ENCODE measurements around the gene STK38L. TPM values are rescaled to one million over a fixed set of nuclear protein-coding genes. Genes with fewer than 3 reads are reported as not detected.

The STK38L gene
- total and polyA plus RNA-seq, 10 of the 15 experiments (the other 5 are each of a cell fraction or from before 2014, with no cell fraction given), result 43.0 to 154 (median 115) TPM

DNA sequence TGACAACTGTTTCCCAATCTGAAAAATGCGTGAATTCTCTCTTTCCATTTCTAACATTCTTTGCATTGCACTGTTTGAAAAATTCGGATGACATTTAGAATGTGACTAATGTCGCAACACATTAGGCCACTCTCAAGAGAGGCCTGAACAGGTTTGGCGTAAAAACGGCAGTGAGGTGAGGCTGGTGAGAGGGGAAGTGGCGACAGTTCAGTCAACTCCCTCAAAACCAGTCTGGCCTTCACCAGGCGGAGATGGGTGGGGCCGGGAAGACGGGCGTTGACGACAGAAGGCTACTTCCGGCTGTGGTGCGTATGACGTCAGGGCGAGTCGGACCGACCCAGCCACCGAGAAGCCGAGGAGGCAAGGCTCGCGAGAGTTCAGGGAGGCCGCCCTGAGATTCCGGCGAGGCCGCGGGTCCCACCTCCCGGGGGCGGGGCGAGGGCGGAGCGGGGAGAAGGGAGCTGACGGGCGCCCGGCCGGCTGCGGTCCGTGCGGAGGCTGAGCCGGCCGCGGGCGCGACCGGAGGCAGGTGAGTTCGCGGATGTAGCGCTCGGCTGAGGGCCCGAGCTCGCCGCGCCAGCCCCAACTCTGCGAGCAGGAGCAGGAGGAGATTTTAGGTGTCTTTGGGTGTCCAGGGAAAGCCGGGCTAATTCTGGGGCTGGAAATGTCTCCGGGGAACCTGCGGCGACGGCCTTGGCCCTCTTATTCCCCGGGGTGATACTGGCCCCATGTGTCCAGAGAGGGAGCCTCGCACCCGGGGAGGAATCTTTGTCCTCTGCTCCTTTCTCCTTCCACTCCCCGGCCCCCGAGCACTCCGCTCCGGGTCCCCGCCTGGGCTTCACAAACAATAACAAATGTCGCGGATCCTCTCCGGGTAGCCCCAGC, at the start of gene STK38L (continued):
- peak; percentile 78 for TF ChIP-seq POU2F2 (IDR thresholded peaks at IDR 0.05; ENCODE audit: borderline replicate concordance, low read depth, low read length)
- TF ChIP-seq CBX5 (IDR thresholded peaks at IDR 0.05; ENCODE audit: low read depth), result 0 out of 2 replicates have a peak, but pooled peaks have one; percentile 65
- no peak for TF ChIP-seq NR2C1 (IDR thresholded peaks at IDR 0.05)
- 0 out of 2 replicates have a peak, but pooled peaks have one; percentile 24 for TF ChIP-seq ZNF207 (IDR thresholded peaks at IDR 0.05; ENCODE audit: borderline replicate concordance)
- no peak for TF ChIP-seq NRF1 (conservative IDR thresholded peaks at IDR 0.05; ENCODE audit: low read depth, low read length)
- TF ChIP-seq TAF1 (IDR thresholded peaks at IDR 0.05; ENCODE audit: borderline replicate concordance, low read depth, low read length), result peak; percentile 84; the same call in 1 of the 2 replicates
- peak; percentile 79 for TF ChIP-seq SIN3A (IDR thresholded peaks at IDR 0.05; ENCODE audit: low read depth, low read length)
- TF ChIP-seq, protein P1, sequence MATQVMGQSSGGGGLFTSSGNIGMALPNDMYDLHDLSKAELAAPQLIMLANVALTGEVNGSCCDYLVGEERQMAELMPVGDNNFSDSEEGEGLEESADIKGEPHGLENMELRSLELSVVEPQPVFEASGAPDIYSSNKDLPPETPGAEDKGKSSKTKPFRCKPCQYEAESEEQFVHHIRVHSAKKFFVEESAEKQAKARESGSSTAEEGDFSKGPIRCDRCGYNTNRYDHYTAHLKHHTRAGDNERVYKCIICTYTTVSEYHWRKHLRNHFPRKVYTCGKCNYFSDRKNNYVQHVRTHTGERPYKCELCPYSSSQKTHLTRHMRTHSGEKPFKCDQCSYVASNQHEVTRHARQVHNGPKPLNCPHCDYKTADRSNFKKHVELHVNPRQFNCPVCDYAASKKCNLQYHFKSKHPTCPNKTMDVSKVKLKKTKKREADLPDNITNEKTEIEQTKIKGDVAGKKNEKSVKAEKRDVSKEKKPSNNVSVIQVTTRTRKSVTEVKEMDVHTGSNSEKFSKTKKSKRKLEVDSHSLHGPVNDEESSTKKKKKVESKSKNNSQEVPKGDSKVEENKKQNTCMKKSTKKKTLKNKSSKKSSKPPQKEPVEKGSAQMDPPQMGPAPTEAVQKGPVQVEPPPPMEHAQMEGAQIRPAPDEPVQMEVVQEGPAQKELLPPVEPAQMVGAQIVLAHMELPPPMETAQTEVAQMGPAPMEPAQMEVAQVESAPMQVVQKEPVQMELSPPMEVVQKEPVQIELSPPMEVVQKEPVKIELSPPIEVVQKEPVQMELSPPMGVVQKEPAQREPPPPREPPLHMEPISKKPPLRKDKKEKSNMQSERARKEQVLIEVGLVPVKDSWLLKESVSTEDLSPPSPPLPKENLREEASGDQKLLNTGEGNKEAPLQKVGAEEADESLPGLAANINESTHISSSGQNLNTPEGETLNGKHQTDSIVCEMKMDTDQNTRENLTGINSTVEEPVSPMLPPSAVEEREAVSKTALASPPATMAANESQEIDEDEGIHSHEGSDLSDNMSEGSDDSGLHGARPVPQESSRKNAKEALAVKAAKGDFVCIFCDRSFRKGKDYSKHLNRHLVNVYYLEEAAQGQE (IDR thresholded peaks at IDR 0.05; ENCODE audit: low read depth, low read length), result no peak
- peak; percentile 62; the same call in 1 of the 2 replicates for TF ChIP-seq TCF12 (IDR thresholded peaks at IDR 0.05; ENCODE audit: low read depth, low read length)
- TF ChIP-seq, protein P2, sequence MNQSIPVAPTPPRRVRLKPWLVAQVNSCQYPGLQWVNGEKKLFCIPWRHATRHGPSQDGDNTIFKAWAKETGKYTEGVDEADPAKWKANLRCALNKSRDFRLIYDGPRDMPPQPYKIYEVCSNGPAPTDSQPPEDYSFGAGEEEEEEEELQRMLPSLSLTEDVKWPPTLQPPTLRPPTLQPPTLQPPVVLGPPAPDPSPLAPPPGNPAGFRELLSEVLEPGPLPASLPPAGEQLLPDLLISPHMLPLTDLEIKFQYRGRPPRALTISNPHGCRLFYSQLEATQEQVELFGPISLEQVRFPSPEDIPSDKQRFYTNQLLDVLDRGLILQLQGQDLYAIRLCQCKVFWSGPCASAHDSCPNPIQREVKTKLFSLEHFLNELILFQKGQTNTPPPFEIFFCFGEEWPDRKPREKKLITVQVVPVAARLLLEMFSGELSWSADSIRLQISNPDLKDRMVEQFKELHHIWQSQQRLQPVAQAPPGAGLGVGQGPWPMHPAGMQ (IDR thresholded peaks at IDR 0.05; ENCODE audit: borderline replicate concordance), result peak; percentile 52; the same call in 1 of the 2 replicates
- peak; percentile 56 for TF ChIP-seq EED (IDR thresholded peaks at IDR 0.05; ENCODE audit: low read depth)
- TF ChIP-seq BHLHE40 (IDR thresholded peaks at IDR 0.05; ENCODE audit: borderline replicate concordance in 1 of 2, low read depth in 2 of 2, low read length in 1 of 2), result peak; percentile 51 to 81; a peak in 3 of 4 replicates
- TF ChIP-seq LARP7 (IDR thresholded peaks at IDR 0.05), result peak; percentile 88; the same call in 1 of the 2 replicates
- TF ChIP-seq, protein P3, sequence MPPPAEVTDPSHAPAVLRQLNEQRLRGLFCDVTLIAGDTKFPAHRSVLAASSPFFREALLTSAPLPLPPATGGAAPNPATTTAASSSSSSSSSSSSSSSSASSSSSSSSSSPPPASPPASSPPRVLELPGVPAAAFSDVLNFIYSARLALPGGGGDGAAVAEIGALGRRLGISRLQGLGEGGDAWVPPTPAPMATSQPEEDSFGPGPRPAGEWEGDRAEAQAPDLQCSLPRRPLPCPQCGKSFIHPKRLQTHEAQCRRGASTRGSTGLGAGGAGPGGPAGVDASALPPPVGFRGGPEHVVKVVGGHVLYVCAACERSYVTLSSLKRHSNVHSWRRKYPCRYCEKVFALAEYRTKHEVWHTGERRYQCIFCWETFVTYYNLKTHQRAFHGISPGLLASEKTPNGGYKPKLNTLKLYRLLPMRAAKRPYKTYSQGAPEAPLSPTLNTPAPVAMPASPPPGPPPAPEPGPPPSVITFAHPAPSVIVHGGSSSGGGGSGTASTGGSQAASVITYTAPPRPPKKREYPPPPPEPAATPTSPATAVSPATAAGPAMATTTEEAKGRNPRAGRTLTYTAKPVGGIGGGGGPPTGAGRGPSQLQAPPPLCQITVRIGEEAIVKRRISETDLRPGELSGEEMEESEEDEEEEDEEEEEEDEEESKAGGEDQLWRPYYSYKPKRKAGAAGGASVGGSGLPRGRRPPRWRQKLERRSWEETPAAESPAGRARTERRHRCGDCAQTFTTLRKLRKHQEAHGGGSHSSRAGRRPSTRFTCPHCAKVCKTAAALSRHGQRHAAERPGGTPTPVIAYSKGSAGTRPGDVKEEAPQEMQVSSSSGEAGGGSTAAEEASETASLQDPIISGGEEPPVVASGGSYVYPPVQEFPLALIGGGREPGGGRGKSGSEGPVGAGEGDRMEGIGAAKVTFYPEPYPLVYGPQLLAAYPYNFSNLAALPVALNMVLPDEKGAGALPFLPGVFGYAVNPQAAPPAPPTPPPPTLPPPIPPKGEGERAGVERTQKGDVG (CRISPR knock-in tag; IDR thresholded peaks at IDR 0.05), result no peak
- TF ChIP-seq, protein P4, sequence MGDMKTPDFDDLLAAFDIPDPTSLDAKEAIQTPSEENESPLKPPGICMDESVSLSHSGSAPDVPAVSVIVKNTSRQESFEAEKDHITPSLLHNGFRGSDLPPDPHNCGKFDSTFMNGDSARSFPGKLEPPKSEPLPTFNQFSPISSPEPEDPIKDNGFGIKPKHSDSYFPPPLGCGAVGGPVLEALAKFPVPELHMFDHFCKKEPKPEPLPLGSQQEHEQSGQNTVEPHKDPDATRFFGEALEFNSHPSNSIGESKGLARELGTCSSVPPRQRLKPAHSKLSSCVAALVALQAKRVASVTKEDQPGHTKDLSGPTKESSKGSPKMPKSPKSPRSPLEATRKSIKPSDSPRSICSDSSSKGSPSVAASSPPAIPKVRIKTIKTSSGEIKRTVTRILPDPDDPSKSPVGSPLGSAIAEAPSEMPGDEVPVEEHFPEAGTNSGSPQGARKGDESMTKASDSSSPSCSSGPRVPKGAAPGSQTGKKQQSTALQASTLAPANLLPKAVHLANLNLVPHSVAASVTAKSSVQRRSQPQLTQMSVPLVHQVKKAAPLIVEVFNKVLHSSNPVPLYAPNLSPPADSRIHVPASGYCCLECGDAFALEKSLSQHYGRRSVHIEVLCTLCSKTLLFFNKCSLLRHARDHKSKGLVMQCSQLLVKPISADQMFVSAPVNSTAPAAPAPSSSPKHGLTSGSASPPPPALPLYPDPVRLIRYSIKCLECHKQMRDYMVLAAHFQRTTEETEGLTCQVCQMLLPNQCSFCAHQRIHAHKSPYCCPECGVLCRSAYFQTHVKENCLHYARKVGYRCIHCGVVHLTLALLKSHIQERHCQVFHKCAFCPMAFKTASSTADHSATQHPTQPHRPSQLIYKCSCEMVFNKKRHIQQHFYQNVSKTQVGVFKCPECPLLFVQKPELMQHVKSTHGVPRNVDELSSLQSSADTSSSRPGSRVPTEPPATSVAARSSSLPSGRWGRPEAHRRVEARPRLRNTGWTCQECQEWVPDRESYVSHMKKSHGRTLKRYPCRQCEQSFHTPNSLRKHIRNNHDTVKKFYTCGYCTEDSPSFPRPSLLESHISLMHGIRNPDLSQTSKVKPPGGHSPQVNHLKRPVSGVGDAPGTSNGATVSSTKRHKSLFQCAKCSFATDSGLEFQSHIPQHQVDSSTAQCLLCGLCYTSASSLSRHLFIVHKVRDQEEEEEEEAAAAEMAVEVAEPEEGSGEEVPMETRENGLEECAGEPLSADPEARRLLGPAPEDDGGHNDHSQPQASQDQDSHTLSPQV (IDR thresholded peaks at IDR 0.05), result no peak
- no peak for TF ChIP-seq MXI1 (IDR thresholded peaks at IDR 0.05; ENCODE audit: low read depth, low read length)

All from GM12878 (cell line).